Measurements from ENCODE around the gene SWT1. TPM values are rescaled to one million over a fixed set of nuclear protein-coding genes. Genes with fewer than 3 reads are reported as not detected.
A peak's percentile ranks its signal among the peaks of the same experiment; 100 is the strongest.

SWT1 gene
- total and polyA plus RNA-seq, 3 experiments from 2014 or later = 2.3 to 2.7 (median 2.7) TPM

DNA sequence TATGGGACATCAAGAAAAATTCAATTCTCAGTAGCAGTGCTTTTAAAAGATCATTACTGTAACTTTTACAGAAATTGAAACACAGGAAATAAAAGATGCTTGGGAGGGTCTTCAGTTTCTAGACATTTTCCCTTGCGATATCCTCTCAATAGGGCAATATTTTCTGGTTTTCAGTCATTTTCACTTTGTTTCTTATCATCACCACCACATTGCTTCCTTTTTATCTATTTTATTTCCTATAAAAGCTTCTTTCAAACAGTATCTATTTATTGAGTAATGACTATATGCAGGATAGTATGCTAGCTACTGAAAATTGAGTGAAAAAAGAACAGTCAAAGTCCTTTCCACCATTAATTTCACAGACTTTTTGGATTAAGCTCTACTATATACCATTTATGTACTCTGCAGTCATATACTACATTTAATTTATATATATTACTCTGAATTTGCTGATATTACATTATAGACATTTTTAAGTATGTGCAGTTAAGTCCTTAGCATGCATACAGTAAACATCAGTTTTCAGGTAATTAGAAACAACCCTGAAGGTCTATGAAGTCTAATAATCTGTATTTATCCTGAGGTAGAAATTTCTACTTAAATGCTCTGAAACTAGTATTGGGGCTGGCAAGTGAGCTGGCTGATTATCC lies 18.9 kb upstream of the SWT1 start:
- Mint-ChIP-seq H3K9me3 (no peaks in the 10 kb centered on the region), H3K4me3 (no peak overlapping the region), H3K27me3 (no peaks in the 10 kb centered on the region), H3K4me1 (peaks cover 0 to 4% (median 2%) of the 10 kb centered on the region in 3 donors), H3K27ac (peak overlapping the region in 2 of 8 donors; percentile 14 to 32), H3K36me3 (peaks cover 22 to 82% (median 23%) of the 10 kb centered on the region in 3 donors)
- H3K27ac ChIP-seq (ENCODE audit: low read depth, low read length) = no peak overlapping the region
- H3K36me3 ChIP-seq (ENCODE audit: insufficient read depth, low read length) = no peaks in the 10 kb centered on the region
- H3K9me3 ChIP-seq (ENCODE audit: low read length) = no peaks in the 10 kb centered on the region
- ChIA-PET CTCF (no interaction called here), POLR2A (no interaction called here)
- no peak overlapping the region for H3K4me3 ChIP-seq (ENCODE audit: low read length)
- no peak for DNase-seq
- no peaks in the 10 kb centered on the region for H3K27me3 ChIP-seq (ENCODE audit: insufficient read depth, low read length, poor library complexity, severe bottlenecking)
- no peaks in the 10 kb centered on the region for H3K4me1 ChIP-seq (ENCODE audit: insufficient read depth, low read length)

- no peaks in the 10 kb centered on the region for H3K27me3 Mint-ChIP-seq
- DNase-seq = no peak
- H3K36me3 Mint-ChIP-seq = peaks cover 13 to 78% (median 18%) of the 10 kb centered on the region in 3 donors
- no peaks in the 10 kb centered on the region for H3K36me3 ChIP-seq (ENCODE audit: insufficient read depth, low read length)
- no peaks in the 10 kb centered on the region for H3K9me3 ChIP-seq (ENCODE audit: low read length)
- peaks cover 0 to 4% (median 2%) of the 10 kb centered on the region in 3 donors for H3K4me1 Mint-ChIP-seq
- no peaks in the 10 kb centered on the region for H3K9me3 Mint-ChIP-seq
- H3K4me3 Mint-ChIP-seq = no peak overlapping the region
- POLR2A ChIA-PET = no interaction called here
- no peaks in the 10 kb centered on the region for H3K4me1 ChIP-seq (ENCODE audit: insufficient read depth, low read length)
- H3K27ac Mint-ChIP-seq = no peak overlapping the region
- H3K27ac ChIP-seq (ENCODE audit: low read depth, low read length) = no peak overlapping the region
- H3K27me3 ChIP-seq (ENCODE audit: insufficient read depth, low read length, poor library complexity, severe bottlenecking) = no peaks in the 10 kb centered on the region
- H3K4me3 ChIP-seq (ENCODE audit: low read length) = no peak overlapping the region
- CTCF ChIA-PET = no interaction called here
Measured at GRCh38 chr1:185139246-185139645, 17.7 kb upstream of the SWT1 start.

DNA sequence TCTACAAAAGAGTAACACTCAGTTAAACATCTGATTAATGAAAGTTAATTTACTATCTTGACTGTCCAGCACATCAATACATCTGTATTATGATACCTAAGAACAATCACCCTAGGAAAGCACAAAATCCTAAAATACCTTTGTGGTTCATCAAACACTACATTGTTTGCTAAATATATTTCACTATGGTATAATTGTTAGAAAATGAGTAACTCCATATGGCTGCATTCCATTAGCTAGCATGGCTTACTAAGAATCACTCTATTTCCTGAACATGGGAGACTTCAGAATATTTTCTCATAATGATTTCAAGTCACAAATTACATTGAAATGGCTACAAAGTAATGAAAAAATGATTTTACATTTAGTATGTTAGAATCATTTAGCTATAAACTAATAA lies 12.7 kb upstream of the SWT1 start:
- Mint-ChIP-seq H3K27me3 (no peaks in the 10 kb centered on the region), H3K36me3 (peaks cover 6 to 73% (median 23%) of the 10 kb centered on the region in 3 donors), H3K27ac (no peak overlapping the region), H3K4me1 (peaks cover 2 to 12% (median 6%) of the 10 kb centered on the region in 3 donors), H3K4me3 (no peak overlapping the region), H3K9me3 (no peaks in the 10 kb centered on the region)
- Histone ChIP-seq H3K36me3 (ENCODE audit: insufficient read depth, low read length) (peaks cover 7% of the 10 kb centered on the region), H3K4me3 (ENCODE audit: low read length) (no peak overlapping the region), H3K27ac (ENCODE audit: low read depth, low read length) (no peak overlapping the region), H3K9me3 (ENCODE audit: low read length) (no peaks in the 10 kb centered on the region), H3K4me1 (ENCODE audit: insufficient read depth, low read length) (no peaks in the 10 kb centered on the region), H3K27me3 (ENCODE audit: insufficient read depth, low read length, poor library complexity, severe bottlenecking) (no peaks in the 10 kb centered on the region)
- POLR2A ChIA-PET = no interaction called here
- DNase-seq = no peak
- CTCF ChIA-PET = no interaction called here

DNA sequence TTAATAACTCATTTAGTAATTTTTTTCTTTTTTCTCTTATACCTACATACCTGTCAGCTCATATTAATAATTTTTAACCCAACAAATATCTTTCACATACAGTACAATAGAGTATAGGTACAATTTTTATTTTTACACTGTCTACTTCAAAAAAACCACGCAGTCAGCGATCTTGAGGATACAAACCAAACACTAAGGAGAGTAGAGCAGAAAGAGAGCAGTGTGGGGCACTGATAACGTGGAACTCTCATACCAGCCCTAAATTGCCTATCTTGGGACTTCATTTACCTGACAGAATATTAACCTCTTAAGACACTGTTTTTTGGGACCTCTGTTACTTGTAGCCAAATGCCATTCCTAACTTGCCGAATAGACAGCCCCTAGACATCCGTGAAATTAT lies 5.8 kb upstream of the SWT1 start:
- no peaks in the 10 kb centered on the region for H3K27me3 Mint-ChIP-seq
- CTCF ChIA-PET = no interaction called here
- H3K36me3 Mint-ChIP-seq = peaks cover 5 to 48% (median 17%) of the 10 kb centered on the region in 3 donors

GRCh38 chr1:185152187-185152767 lies 4.7 kb upstream of the SWT1 start:
- peaks cover 36 to 49% (median 47%) of the 10 kb centered on the region in 3 donors for H3K4me1 Mint-ChIP-seq
- peak overlapping the region in 2 of 8 donors; percentile 12 to 33 for H3K27ac Mint-ChIP-seq
- Histone ChIP-seq H3K27ac (ENCODE audit: low read depth, low read length) (no peak overlapping the region), H3K4me3 (ENCODE audit: low read length) (no peak overlapping the region), H3K4me1 (ENCODE audit: insufficient read depth, low read length) (peaks cover 6% of the 10 kb centered on the region), H3K9me3 (ENCODE audit: low read length) (no peaks in the 10 kb centered on the region), H3K27me3 (ENCODE audit: insufficient read depth, low read length, poor library complexity, severe bottlenecking) (no peaks in the 10 kb centered on the region), H3K36me3 (ENCODE audit: insufficient read depth, low read length) (peaks cover 20% of the 10 kb centered on the region)
- no peak for DNase-seq
- peaks cover 5 to 50% (median 17%) of the 10 kb centered on the region in 3 donors for H3K36me3 Mint-ChIP-seq
- H3K9me3 Mint-ChIP-seq = no peaks in the 10 kb centered on the region
- no peak overlapping the region for H3K4me3 Mint-ChIP-seq
- no peaks in the 10 kb centered on the region for H3K27me3 Mint-ChIP-seq
- ChIA-PET CTCF (interaction anchor here (1.0 kb wide), 1 partner anchor 107 kb away, joined by 3 read pairs; the partner anchor contains the start of gene RNF2), POLR2A (no interaction called here)

More for the DNA sequence above, 5.8 kb upstream of the SWT1 start:
- POLR2A ChIA-PET = no interaction called here
- no peak for DNase-seq
- Histone ChIP-seq H3K9me3 (ENCODE audit: low read length) (no peaks in the 10 kb centered on the region), H3K36me3 (ENCODE audit: insufficient read depth, low read length) (peaks cover 20% of the 10 kb centered on the region), H3K27me3 (ENCODE audit: insufficient read depth, low read length, poor library complexity, severe bottlenecking) (no peaks in the 10 kb centered on the region), H3K4me1 (ENCODE audit: insufficient read depth, low read length) (peaks cover 6% of the 10 kb centered on the region), H3K27ac (ENCODE audit: low read depth, low read length) (no peak overlapping the region), H3K4me3 (ENCODE audit: low read length) (no peak overlapping the region)
- H3K9me3 Mint-ChIP-seq = no peaks in the 10 kb centered on the region
- H3K27ac Mint-ChIP-seq = no peak overlapping the region
- peaks cover 35 to 47% (median 45%) of the 10 kb centered on the region in 3 donors for H3K4me1 Mint-ChIP-seq
- no peak overlapping the region for H3K4me3 Mint-ChIP-seq

DNA sequence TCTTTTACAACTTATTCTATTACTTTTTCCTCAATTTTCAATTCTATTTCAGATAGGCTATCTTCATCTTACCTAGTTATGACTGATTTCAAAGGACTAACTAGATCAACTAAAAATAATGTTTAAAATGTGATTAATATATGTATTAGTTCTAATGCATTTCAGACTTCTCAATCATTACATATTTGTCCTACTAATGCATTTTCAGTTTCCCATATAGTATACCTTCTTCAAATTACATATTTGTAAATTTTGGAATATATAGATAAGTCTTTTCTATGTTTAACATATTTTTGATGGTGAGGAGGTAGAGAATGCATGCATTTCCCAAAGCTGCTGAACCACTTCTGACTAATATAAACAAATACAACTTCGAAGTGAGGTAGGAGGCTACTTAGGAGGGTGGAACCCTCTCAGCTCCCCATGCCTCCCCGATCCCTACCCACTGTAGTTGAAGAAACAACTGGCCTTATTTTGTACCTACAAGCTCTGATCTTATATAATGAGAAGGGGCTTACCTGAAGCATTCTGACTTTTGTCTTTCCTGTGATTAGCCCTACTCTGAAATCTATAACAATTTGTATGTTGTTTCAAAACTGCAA lies 2.0 kb upstream of the SWT1 start:
- peaks cover 14% of the 10 kb centered on the region for H3K4me1 ChIP-seq (ENCODE audit: insufficient read depth, low read length)
- Mint-ChIP-seq H3K9me3 (no peaks in the 10 kb centered on the region), H3K36me3 (peaks cover 0 to 32% (median 6%) of the 10 kb centered on the region in 3 donors), H3K4me1 (peaks cover 44 to 52% (median 47%) of the 10 kb centered on the region in 3 donors), H3K27me3 (no peaks in the 10 kb centered on the region), H3K27ac (peak overlapping the region; percentile 38 to 100 (median 99)), H3K4me3 (peak overlapping the region in 6 of 7 donors; percentile 65 to 99 (median 98))
- no peak for DNase-seq
- H3K27ac ChIP-seq (ENCODE audit: low read depth, low read length) = no peak overlapping the region
- H3K36me3 ChIP-seq (ENCODE audit: insufficient read depth, low read length) = peaks cover 8% of the 10 kb centered on the region
- H3K9me3 ChIP-seq (ENCODE audit: low read length) = no peaks in the 10 kb centered on the region
- ChIA-PET POLR2A (no interaction called here), CTCF (interaction anchor here (1.3 kb wide), 1 partner anchor 161 kb away, joined by 3 read pairs; no protein-coding TSS in a partner anchor)
- H3K27me3 ChIP-seq (ENCODE audit: insufficient read depth, low read length, poor library complexity, severe bottlenecking) = no peaks in the 10 kb centered on the region
- no peak overlapping the region for H3K4me3 ChIP-seq (ENCODE audit: low read length)

DNA sequence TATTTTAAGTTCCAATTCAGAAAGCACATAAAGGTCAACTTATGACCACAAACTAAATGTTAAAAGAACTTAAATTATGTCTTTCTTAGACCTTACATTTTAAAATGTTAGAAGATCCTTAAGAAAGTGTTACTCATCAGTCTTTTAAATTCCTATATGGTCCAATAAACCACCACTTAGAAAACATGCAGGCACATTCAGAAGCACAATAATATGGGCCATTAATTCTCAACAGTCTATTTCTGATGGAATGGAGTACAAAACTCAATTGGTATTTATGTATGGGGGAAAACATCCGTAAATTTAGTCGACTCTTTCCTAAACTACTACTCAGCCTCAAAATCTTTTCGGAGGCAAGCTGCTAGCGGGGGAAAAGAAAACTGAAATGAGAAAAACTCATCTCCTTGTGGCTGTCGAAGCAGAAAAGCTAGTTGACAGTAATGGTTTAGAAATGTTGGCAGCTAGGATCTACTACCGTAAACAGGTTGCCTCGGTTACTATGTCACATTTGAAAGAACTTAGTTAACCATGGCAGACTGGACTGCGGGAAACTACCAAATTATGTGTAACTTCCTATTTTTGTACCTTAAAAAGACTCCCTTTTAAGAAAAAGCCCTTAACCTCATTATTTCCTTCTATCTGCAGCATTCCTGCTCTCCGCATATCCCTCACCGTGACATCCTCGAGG lies 1.2 kb upstream of the SWT1 start:
- Mint-ChIP-seq H3K4me1 (peaks cover 44 to 52% (median 47%) of the 10 kb centered on the region in 3 donors), H3K27ac (peak overlapping the region; percentile 93 to 100 (median 99)), H3K4me3 (peak overlapping the region; percentile 96 to 99 (median 99)), H3K27me3 (no peaks in the 10 kb centered on the region), H3K9me3 (no peaks in the 10 kb centered on the region), H3K36me3 (peaks cover 0 to 28% (median 4%) of the 10 kb centered on the region in 3 donors)
- Histone ChIP-seq H3K27ac (ENCODE audit: low read depth, low read length) (peak overlapping the region; percentile 98), H3K27me3 (ENCODE audit: insufficient read depth, low read length, poor library complexity, severe bottlenecking) (no peaks in the 10 kb centered on the region), H3K36me3 (ENCODE audit: insufficient read depth, low read length) (peaks cover under 1% of the 10 kb centered on the region), H3K4me1 (ENCODE audit: insufficient read depth, low read length) (peaks cover 14% of the 10 kb centered on the region), H3K9me3 (ENCODE audit: low read length) (no peaks in the 10 kb centered on the region), H3K4me3 (ENCODE audit: low read length) (peak overlapping the region; percentile 90)
- CTCF ChIA-PET = interaction anchor here (1.3 to 1.4 kb wide), 2 partner anchors 14 to 160 kb away, joined by 3 to 7 read pairs; no protein-coding TSS in a partner anchor
- peak in 1 of 5 donors; percentile 26 for DNase-seq
- POLR2A ChIA-PET = interaction anchor here (1.7 to 2.7 kb wide), 3 partner anchors 111 to 401 kb away, joined by 5 to 23 read pairs (median 10); partner anchors contain the start of genes EDEM3 and IVNS1ABP

All from CD8-positive, alpha-beta memory T cell (primary cell).